C4-2B (cell line): Measurements from ENCODE around the gene OR2V1.
"Not testable (repeated sequence)": the region's sequence is repeated elsewhere in the genome, so short reads cannot be mapped to it uniquely, and the experiment has no call there.

Source experiments
- H3K27ac ChIP-seq: fragments of 450-650 bp; 2 replicates; pipeline ENCODE4 v1.5.1; 2017
- CTCF ChIP-seq: fragments of 450-650 bp; conservative IDR thresholded peaks from 2 replicates; pipeline ENCODE4 v1.5.1; 2017; ENCODE audit warnings: mild to moderate bottlenecking
- ZFX ChIP-seq: fragments of 450-650 bp; IDR thresholded peaks from 2 replicates; pipeline ENCODE4 v1.6.1; 2017

The OR2V1 gene

GRCh38 chr5:181121675-181122561, 9.1 kb downstream of the OR2V1 start:
- no peak overlapping the region for H3K27ac ChIP-seq
- TF ChIP-seq ZFX (no peak), CTCF (no peak)

- H3K27ac ChIP-seq: no peak overlapping the region
- TF ChIP-seq ZFX (no peak), CTCF (no peak)
Observed at GRCh38 chr5:181120761-181121160, 10.2 kb downstream of the OR2V1 start.

- TF ChIP-seq ZFX (no peak), CTCF (no peak)
- H3K27ac ChIP-seq: no peak overlapping the region
Observed at GRCh38 chr5:181120306-181120705, 10.7 kb downstream of the OR2V1 start.

- TF ChIP-seq CTCF (no peak), ZFX (no peak)
- H3K27ac ChIP-seq: no peak overlapping the region
Observed at GRCh38 chr5:181119105-181119504, 11.9 kb downstream of the OR2V1 start.

GRCh38 chr5:181118369-181118768, 12.6 kb downstream of the OR2V1 start:
- H3K27ac ChIP-seq: no peak overlapping the region
- TF ChIP-seq ZFX: no peak
- no peak for TF ChIP-seq CTCF

- TF ChIP-seq CTCF: no peak
- TF ChIP-seq ZFX: no peak
Observed at GRCh38 chr5:181114844-181115778, 15.9 kb downstream of the OR2V1 start.

GRCh38 chr5:181114284-181114843, 16.6 kb downstream of the OR2V1 start:
- no peak overlapping the region for H3K27ac ChIP-seq
- TF ChIP-seq CTCF (no peak), ZFX (no peak)

More at GRCh38 chr5:181114844-181115778, 15.9 kb downstream of the OR2V1 start:
- no peak overlapping the region for H3K27ac ChIP-seq

- not testable (repeated sequence) for H3K27ac ChIP-seq
Observed at GRCh38 chr5:181113572-181113971, 17.4 kb downstream of the OR2V1 start.
